HG02642 (cell line): ENCODE measurements around the gene SLCO3A1.
"Not testable (repeated sequence)": the region's sequence is repeated elsewhere in the genome, so short reads cannot be mapped to it uniquely, and the experiment has no call there.

Experiments used
- ATAC-seq: cut with Tn5 transposase; IDR thresholded peaks from one replicate; pipeline ENCODE4 v1.9.1; 2021; ENCODE audit warnings: mild to moderate bottlenecking; ENCODE audit not compliant: unreplicated experiment, poor library complexity

The SLCO3A1 gene

GRCh38 chr15:92053753-92054316, 200.3 kb downstream of the SLCO3A1 start:
- ATAC-seq = no peak

- no peak for ATAC-seq
Observed at GRCh38 chr15:92056875-92057274, 203.4 kb downstream of the SLCO3A1 start.

GRCh38 chr15:92059036-92059970, 205.8 kb downstream of the SLCO3A1 start:
- ATAC-seq = no peak

- ATAC-seq = not testable (repeated sequence)
Observed at GRCh38 chr15:92059971-92060311, 206.4 kb downstream of the SLCO3A1 start.

GRCh38 chr15:92061511-92062195, 208.1 kb downstream of the SLCO3A1 start:
- no peak for ATAC-seq

- ATAC-seq = no peak
Observed at GRCh38 chr15:92062505-92062904, 209.0 kb downstream of the SLCO3A1 start.

- no peak for ATAC-seq
Observed at GRCh38 chr15:92068121-92068520, 214.6 kb downstream of the SLCO3A1 start.

- ATAC-seq = peak; percentile 63
Observed at GRCh38 chr15:92069308-92070250, 216.1 kb downstream of the SLCO3A1 start.

- not testable (repeated sequence) for ATAC-seq
Observed at GRCh38 chr15:92070251-92070650, 216.7 kb downstream of the SLCO3A1 start.

- no peak for ATAC-seq
Observed at GRCh38 chr15:92071045-92071634, 217.6 kb downstream of the SLCO3A1 start.

GRCh38 chr15:92073044-92073785, 219.7 kb downstream of the SLCO3A1 start:
- no peak for ATAC-seq

GRCh38 chr15:92074101-92074500, 220.6 kb downstream of the SLCO3A1 start:
- no peak for ATAC-seq

GRCh38 chr15:92074646-92075045, 221.1 kb downstream of the SLCO3A1 start:
- no peak for ATAC-seq

- no peak for ATAC-seq
Observed at GRCh38 chr15:92075764-92076163, 222.3 kb downstream of the SLCO3A1 start.

GRCh38 chr15:92076541-92076940, 223.0 kb downstream of the SLCO3A1 start:
- ATAC-seq = no peak

GRCh38 chr15:92077353-92078085, 224.0 kb downstream of the SLCO3A1 start:
- ATAC-seq = peak; percentile 71

- no peak for ATAC-seq
Observed at GRCh38 chr15:92078270-92078669, 224.8 kb downstream of the SLCO3A1 start.

- ATAC-seq = no peak
Observed at GRCh38 chr15:92079047-92079446, 225.5 kb downstream of the SLCO3A1 start.
